HCT116 (cell line): ENCODE data around the gene DNMT3A. TPM values are rescaled to one million over a fixed set of nuclear protein-coding genes. Genes with fewer than 3 reads are reported as not detected.

Experiments
- ATAC-seq: fragments of 200-7000 bp; cut with Tn5 transposase; 2 replicates; pipeline ENCODE4 v1.9.1; 2020; ENCODE audit warnings: mild to moderate bottlenecking, moderate library complexity
- BruUV-seq: library from RNA; stranded (reverse); fragments of 400-500 nt; replicated peaks from 2 replicates; lab custom pipeline; 2021; lab: Mats Ljungman, UMichigan
- CTCF ChIA-PET: fragments of 300-600 bp; sonication (Branson Sonifier 250); formaldehyde crosslinking; loops from one replicate; lab custom pipeline; 2021; ENCODE audit warnings: antibody characterized with exemption; lab: Charles Lee
- POLR2A ChIA-PET: fragments of 300-600, 350-600 bp; sonication (Branson Sonifier 250); formaldehyde crosslinking; loops from one replicate; lab custom pipeline; 2021; ENCODE audit warnings: antibody characterized with exemption; lab: Charles Lee
- RAD21 ChIA-PET, 2 experiments: fragments of 300-600 bp; sonication (Branson Sonifier 250); formaldehyde crosslinking; loops; one replicate each; lab custom pipeline; 2023; ENCODE audit warnings: low total read pairs in 2 of 2; ENCODE audit not compliant: uncharacterized antibody in 2 of 2, unreplicated experiment in 2 of 2, low non-redundant PET in 1 of 2; lab: Charles Lee
- DNase-seq: peaks from one replicate; pipeline ENCODE4 v3.0.0-alpha.2; 2010; ENCODE audit warnings: low read depth, low spot score
- H2AFZ ChIP-seq: fragments of 200-600 bp; shearing (Covaris generic), sonication (generic); 2 replicates; pipeline ENCODE4 v1.6.1; 2017; ENCODE audit warnings: low read depth, mixed run types, mixed read lengths, antibody characterized with exemption, low read length; ENCODE audit not compliant: poor library complexity, severe bottlenecking
- H3K27ac ChIP-seq: 2 replicates; pipeline ENCODE4 v1.5.1; 2012; ENCODE audit warnings: low read depth, low read length
- H3K27me3 ChIP-seq: fragments of 200-600 bp; sonication (generic); 2 replicates; pipeline ENCODE4 v1.6.1; 2016; ENCODE audit warnings: mixed run types, low read length, mixed read lengths; ENCODE audit not compliant: insufficient read depth
- H3K36me3 ChIP-seq, 2 experiments: fragments of 200-500 bp in 1 of 2; fragments of 200-600 bp in 1 of 2; sonication (Bioruptor generic) in 1 of 2; sonication (generic) in 1 of 2; 2 replicates each; pipeline versions ENCODE4 v1.5.1 to v1.6.1; 2014 to 2016; ENCODE audit warnings: low read length in 2 of 2, inconsistent platforms in 1 of 2, mixed read lengths in 1 of 2, mixed run types in 1 of 2; ENCODE audit not compliant: insufficient read depth in 2 of 2, control insufficient read depth in 1 of 2
- H3K4me1 ChIP-seq, 2 experiments: fragments of 200-600 bp in 1 of 2; sonication (generic) in 1 of 2; 2 replicates each; pipeline versions ENCODE4 v1.5.1 to v1.6.1; 2012 to 2017; ENCODE audit warnings: low read length in 2 of 2, inconsistent platforms in 1 of 2, mild to moderate bottlenecking in 1 of 2, mixed read lengths in 1 of 2, mixed run types in 1 of 2, moderate library complexity in 1 of 2; ENCODE audit not compliant: insufficient read depth in 2 of 2, control insufficient read depth in 1 of 2
- H3K4me2 ChIP-seq: fragments of 200-600 bp; sonication (generic); 2 replicates; pipeline ENCODE4 v1.6.1; 2017; ENCODE audit warnings: mixed run types, low read length, mixed read lengths
- H3K4me3 ChIP-seq, 2 experiments: fragments of 200-600 bp in 1 of 2; sonication (generic) in 1 of 2; replicated peaks in 1 of 2; 2 replicates each; pipeline ENCODE4 v1.5.1; 2011 to 2016; ENCODE audit warnings: low read length in 2 of 2, control low read depth in 1 of 2, low read depth in 1 of 2, mild to moderate bottlenecking in 1 of 2, mixed read lengths in 1 of 2, mixed run types in 1 of 2
- H3K79me2 ChIP-seq: fragments of 200-600 bp; sonication (generic); 2 replicates; pipeline ENCODE4 v1.6.1; 2017; ENCODE audit warnings: mild to moderate bottlenecking, mixed run types, low read length, moderate library complexity, mixed read lengths; ENCODE audit not compliant: insufficient read depth
- H3K9ac ChIP-seq: fragments of 200-600 bp; sonication (generic); 2 replicates; pipeline ENCODE4 v1.6.1; 2016; ENCODE audit warnings: low read length, mixed read lengths
- H3K9me2 ChIP-seq: fragments of 200-600 bp; sonication (generic), shearing (Covaris generic); 2 replicates; pipeline ENCODE4 v1.6.1; 2017; ENCODE audit warnings: mixed run types, mild to moderate bottlenecking, moderate library complexity; ENCODE audit not compliant: insufficient read depth
- H3K9me3 ChIP-seq, 2 experiments: fragments of 200-500 bp in 1 of 2; fragments of 200-600 bp in 1 of 2; sonication (Bioruptor generic) in 1 of 2; sonication (generic) in 1 of 2; 2 replicates each; pipeline ENCODE4 v1.6.1; 2014 to 2017; ENCODE audit warnings: low read length in 2 of 2, mixed read lengths in 2 of 2, inconsistent platforms in 1 of 2, low read depth in 1 of 2, mild to moderate bottlenecking in 1 of 2, mixed run types in 1 of 2, moderate library complexity in 1 of 2; ENCODE audit not compliant: control insufficient read depth in 1 of 2, insufficient read depth in 1 of 2
- H4K20me1 ChIP-seq: fragments of 200-600 bp; sonication (generic), shearing (Covaris generic); 2 replicates; pipeline ENCODE4 v1.6.1; 2017; ENCODE audit warnings: mixed run types, mild to moderate bottlenecking, moderate library complexity; ENCODE audit not compliant: insufficient read depth
- CBX3 ChIP-seq: IDR thresholded peaks from 2 replicates; pipeline ENCODE4 v1.6.1; 2012; ENCODE audit warnings: low read depth
- SP1 ChIP-seq: IDR thresholded peaks from 2 replicates; pipeline ENCODE4 v1.6.1; 2012; ENCODE audit warnings: low read depth
- TCF7L2 ChIP-seq: IDR thresholded peaks from 2 replicates; pipeline ENCODE4 v1.7.0; 2011; ENCODE audit warnings: borderline replicate concordance, inconsistent platforms; ENCODE audit not compliant: insufficient read depth, insufficient read length; ENCODE audit errors: extremely low read depth
- ZNF274 ChIP-seq: fragments of 200-500 bp; sonication (Bioruptor generic); IDR thresholded peaks from 2 replicates; pipeline ENCODE4 v1.6.1; 2014; ENCODE audit warnings: mild to moderate bottlenecking, low read depth, low read length, inconsistent platforms
- intact Hi-C: fragments of 100-400 bp; cut with micrococcal nuclease; formaldehyde crosslinking; loops from 2 replicates; pipeline ENCODE4 v1.10.0; 2022
- total RNA-seq: library from RNA; stranded (reverse); gene quantifications from one replicate; pipeline ENCODE4 v1.2.1, GENCODE V29; 2021; ENCODE audit not compliant: unreplicated experiment
- TF ChIP-seq, protein P1 (sequence below): IDR thresholded peaks from 2 replicates; pipeline ENCODE4 v1.6.1; 2012
- TF ChIP-seq, protein P2 (sequence below): IDR thresholded peaks from 2 replicates; pipeline ENCODE4 v1.6.1; 2012; ENCODE audit warnings: low read depth

The DNMT3A gene
- total RNA-seq, 1 experiment from 2014 or later = 14.3 TPM

DNA sequence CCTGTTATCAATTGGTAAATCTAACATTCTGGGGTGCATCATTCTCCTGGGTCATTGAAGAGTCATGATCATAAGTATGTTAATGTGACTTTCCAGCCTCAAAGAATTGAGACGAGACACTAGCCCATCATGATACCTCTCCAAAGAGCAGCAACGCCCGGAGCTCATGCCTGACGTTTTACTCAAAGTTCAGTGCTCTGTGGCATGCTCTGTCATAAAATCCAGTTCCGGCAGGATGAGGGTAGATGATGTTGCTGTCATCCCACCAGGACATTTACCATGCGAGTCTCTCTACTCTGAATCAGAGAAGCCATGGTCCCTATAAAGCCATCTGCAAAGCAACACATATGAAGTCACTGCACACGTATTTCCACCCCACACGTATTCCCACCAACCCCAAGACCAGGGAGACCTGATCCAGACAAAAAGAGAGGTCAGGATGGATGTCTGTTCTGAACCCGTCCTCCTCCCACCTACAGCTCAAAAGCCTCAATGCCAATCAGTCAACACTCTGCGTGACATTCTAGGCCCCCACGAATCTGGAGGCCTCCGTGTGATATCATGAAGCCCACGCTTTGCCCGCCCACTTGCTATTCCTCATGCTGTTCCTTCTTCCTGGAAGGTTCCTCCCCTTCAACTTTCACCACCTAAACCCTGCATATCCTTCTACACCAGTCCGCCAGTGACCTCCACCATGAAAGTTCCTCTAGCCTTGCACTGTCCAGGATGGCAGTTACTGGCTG is 85.8 kb downstream of the DNMT3A start:
- Histone ChIP-seq H3K79me2 (no peaks in the 10 kb centered on the region), H3K36me3 (no peaks in the 10 kb centered on the region), H3K4me2 (no peak overlapping the region), H2AFZ (no peak overlapping the region), H3K9me2 (no peaks in the 10 kb centered on the region), H3K4me3 (no peak overlapping the region), H3K9me3 (no peaks in the 10 kb centered on the region), H3K27ac (no peak overlapping the region), H3K4me1 (no peaks in the 10 kb centered on the region), H3K27me3 (no peaks in the 10 kb centered on the region), H4K20me1 (no peaks in the 10 kb centered on the region), H3K9ac (no peak overlapping the region)
- RAD21 ChIA-PET = no interaction called here
- POLR2A ChIA-PET = no interaction called here
- DNase-seq (no peak), ATAC-seq (no peak)
- CTCF ChIA-PET = no interaction called here
- intact Hi-C loops = no loop called here
- no peak for TF ChIP-seq CBX3
- TF ChIP-seq SP1 = no peak
- TF ChIP-seq TCF7L2 = no peak
- TF ChIP-seq, protein P1, sequence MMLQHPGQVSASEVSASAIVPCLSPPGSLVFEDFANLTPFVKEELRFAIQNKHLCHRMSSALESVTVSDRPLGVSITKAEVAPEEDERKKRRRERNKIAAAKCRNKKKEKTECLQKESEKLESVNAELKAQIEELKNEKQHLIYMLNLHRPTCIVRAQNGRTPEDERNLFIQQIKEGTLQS = no peak
- TF ChIP-seq, protein P2, sequence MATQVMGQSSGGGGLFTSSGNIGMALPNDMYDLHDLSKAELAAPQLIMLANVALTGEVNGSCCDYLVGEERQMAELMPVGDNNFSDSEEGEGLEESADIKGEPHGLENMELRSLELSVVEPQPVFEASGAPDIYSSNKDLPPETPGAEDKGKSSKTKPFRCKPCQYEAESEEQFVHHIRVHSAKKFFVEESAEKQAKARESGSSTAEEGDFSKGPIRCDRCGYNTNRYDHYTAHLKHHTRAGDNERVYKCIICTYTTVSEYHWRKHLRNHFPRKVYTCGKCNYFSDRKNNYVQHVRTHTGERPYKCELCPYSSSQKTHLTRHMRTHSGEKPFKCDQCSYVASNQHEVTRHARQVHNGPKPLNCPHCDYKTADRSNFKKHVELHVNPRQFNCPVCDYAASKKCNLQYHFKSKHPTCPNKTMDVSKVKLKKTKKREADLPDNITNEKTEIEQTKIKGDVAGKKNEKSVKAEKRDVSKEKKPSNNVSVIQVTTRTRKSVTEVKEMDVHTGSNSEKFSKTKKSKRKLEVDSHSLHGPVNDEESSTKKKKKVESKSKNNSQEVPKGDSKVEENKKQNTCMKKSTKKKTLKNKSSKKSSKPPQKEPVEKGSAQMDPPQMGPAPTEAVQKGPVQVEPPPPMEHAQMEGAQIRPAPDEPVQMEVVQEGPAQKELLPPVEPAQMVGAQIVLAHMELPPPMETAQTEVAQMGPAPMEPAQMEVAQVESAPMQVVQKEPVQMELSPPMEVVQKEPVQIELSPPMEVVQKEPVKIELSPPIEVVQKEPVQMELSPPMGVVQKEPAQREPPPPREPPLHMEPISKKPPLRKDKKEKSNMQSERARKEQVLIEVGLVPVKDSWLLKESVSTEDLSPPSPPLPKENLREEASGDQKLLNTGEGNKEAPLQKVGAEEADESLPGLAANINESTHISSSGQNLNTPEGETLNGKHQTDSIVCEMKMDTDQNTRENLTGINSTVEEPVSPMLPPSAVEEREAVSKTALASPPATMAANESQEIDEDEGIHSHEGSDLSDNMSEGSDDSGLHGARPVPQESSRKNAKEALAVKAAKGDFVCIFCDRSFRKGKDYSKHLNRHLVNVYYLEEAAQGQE = no peak
- no peak for TF ChIP-seq ZNF274
- no TSS peak for BruUV-seq
